GM12874 (cell line): ENCODE measurements around the gene ISG20.

ENCODE experiments used
- TF ChIP-seq, protein P1 (sequence below): IDR thresholded peaks from 2 replicates; pipeline ENCODE4 v1.5.1; 2011; ENCODE audit warnings: low read depth, mild to moderate bottlenecking, control low read depth, low read length, moderate library complexity; ENCODE audit not compliant: insufficient read depth

ISG20 gene

DNA sequence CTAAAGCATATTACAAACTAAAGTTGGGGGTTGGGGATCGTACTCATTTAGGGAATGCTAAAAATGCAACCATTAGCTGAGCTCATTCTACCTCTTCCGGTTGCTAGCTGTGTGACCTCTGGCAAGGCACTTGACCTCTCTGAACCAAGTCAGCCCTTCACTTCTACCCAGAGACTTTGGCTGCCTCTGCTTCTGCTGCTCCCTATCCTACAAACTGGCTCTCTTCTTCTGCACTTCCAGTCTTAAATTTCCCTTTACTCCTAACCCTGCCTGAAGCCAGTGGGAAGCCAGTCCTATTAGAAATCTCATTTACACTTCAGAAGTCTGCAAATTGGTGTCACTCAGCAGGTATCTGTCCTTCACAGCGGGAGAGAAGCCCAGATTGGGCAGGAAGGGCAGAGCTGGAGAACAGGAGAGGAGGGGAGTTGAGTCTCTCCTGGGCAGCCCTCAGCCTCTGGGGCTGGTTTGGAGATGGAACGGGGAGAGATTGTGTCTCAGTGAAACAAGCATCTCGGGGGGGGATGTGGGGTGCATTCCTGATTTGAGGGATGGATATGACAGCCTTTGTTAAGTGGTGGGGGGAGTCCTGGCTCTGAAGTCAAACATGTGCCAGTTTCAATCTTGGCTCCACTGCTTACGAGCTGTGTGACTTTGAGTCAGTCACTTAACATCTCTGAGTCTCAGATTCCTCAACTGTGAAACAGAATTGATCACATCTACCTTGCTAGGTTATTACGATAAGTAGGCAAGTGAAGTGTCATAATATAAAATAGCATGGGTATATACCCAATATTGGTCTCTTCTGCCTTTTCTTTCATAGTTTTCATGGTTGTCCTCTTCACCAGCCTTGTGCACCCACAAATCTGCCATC is 25.5 kb upstream of the ISG20 start:
- TF ChIP-seq, protein P1, sequence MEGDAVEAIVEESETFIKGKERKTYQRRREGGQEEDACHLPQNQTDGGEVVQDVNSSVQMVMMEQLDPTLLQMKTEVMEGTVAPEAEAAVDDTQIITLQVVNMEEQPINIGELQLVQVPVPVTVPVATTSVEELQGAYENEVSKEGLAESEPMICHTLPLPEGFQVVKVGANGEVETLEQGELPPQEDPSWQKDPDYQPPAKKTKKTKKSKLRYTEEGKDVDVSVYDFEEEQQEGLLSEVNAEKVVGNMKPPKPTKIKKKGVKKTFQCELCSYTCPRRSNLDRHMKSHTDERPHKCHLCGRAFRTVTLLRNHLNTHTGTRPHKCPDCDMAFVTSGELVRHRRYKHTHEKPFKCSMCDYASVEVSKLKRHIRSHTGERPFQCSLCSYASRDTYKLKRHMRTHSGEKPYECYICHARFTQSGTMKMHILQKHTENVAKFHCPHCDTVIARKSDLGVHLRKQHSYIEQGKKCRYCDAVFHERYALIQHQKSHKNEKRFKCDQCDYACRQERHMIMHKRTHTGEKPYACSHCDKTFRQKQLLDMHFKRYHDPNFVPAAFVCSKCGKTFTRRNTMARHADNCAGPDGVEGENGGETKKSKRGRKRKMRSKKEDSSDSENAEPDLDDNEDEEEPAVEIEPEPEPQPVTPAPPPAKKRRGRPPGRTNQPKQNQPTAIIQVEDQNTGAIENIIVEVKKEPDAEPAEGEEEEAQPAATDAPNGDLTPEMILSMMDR = no peak

DNA sequence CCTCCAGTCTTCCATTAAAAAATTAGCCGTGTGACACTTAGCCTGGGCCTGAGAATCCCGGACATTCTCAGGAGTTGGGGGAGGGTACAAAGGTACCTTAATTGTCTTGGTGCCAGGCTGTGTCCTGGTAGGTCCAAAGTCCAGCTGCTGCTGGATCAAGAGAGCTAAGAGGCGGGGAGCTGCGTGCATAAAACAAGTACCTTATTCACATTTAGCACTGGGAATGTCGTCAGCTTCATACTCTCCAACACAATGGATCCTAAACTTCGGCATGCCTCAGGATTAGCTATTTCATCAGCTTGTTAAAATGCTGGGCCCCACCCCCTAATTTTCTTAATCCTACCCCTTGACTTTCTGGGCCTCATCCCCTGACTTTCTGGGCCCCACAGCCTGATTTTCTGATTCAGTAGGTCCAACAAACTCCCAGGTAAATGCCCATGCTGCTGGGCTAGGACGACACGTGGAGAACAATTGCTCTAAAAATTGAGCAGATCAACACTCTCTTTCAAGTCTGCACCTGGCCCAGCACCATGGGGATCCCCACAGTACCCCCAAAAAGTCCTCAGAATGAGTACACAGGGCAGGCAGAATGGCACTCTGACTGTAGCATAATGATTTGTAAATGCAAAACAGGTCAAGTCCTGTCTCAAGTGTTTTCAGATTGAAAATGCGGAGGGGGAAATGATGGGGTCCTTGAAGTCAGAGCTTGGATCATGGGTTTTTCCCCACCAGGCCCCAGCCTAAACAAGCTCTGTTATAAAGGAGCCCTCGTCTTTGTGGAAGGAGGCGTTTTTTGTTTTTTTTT is 23.3 kb upstream of the ISG20 start:
- TF ChIP-seq, protein P1 = no peak

DNA sequence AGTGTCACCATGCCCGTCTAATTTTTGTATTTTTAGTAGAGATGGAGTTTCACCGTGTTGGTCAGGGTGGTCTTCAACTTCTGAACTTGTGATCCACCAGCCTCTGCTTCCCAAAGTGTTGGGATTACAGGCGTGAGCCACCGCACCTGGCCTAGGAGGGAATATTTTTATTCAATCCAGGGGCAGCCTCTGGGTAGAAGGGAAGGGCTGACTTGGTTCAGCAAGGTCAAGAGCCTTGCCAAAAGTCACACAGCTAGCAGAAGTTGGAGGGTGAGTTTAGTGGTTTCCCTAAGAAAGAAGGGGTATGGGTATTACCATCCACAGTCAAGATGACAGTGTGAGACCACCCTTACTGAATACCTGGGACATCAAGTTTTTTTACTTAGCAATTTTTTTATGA is 22.6 kb upstream of the ISG20 start:
- TF ChIP-seq, protein P1 = no peak

DNA sequence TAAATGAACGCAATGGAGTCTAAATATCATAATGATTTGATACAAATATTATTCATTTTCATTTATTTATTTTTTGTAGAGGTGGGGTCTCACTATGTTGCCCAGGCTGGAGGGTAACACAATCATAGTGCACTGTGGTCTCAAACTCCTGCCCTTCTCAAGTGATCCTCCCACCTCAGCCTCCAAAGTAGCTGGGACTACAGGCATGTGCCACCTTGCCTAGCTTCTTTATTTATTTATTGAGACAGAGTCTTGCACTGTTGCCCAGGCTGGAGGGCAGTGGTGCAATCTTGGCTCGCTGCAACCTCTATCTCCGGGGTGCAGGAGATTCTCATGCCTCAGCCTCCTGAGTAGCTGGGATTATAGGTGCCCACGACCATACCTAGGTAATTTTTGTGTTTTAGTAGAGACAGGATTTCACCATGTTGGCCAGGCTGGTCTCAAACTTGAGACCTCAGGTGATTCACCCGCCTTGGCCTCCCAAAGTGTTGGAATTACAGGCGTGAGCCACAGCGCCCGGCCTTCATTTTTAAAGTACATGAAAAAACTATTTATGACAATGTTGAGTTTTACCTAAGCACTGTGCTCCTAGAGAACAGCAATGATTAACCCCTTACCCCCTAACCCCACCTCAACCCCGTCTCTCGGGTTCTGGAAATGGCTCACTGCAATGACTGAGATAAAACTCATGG is 21.6 kb upstream of the ISG20 start:
- TF ChIP-seq, protein P1 = no peak

DNA sequence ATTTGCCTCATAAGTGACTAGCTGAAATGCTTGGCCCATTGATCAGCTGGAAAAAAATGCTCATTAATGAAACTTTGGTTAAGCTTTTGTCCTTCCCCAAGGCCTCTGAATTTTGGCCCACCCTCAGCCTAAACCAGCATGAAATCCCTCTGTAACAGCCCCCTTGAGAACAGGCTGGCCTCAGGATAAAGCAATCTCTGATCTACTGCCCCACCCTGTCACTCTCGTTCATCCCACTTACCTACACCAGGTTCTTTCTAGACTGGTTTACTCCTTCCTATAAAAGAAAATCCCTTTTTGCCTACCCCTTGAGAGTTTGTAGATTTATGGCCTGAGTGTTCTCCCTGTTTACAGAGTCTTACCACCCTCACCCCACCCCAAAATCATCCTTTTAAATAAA is 21.0 kb upstream of the ISG20 start:
- TF ChIP-seq, protein P1 = no peak

DNA sequence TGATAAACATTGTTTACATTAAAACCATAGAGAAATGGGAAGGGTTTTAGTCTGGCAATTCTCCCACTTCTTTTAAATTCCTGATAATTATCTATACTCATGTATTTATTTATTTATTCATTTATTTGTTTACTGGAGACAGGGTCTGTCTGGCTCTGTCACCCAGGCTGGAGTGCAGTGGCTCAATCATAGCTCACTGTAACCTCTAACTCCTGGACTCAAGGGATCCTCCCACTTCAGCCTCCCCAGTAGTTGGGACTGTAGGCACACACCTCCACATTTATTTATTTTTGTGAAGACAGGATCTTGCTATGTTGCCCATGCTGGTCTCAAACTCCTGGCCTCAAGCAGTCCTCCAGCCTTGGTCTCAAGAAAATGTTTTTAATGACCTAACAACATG is 20.1 kb upstream of the ISG20 start:
- TF ChIP-seq, protein P1 = no peak

DNA sequence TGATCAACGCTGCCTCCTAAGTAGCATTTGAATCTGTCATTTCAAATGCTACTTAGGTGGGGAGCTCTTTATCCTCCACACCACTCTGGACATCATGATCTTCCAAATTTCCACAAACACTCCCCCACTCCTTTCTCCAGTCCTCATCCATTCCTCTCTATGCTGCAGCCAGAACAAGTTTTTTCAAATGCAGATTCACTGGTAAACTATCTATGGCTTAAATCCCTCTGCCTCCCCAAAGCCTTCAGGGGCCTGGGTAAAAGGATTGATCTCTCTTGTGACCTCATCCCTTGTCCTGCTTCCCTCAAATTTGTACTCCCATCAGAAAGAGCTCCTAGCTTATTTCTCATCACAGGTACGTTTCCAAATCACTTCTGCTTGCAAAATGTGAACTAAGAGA is 19.0 kb upstream of the ISG20 start:
- TF ChIP-seq, protein P1 = no peak
